ENCODE results near the gene ZNF768.

Gene ZNF768

DNA sequence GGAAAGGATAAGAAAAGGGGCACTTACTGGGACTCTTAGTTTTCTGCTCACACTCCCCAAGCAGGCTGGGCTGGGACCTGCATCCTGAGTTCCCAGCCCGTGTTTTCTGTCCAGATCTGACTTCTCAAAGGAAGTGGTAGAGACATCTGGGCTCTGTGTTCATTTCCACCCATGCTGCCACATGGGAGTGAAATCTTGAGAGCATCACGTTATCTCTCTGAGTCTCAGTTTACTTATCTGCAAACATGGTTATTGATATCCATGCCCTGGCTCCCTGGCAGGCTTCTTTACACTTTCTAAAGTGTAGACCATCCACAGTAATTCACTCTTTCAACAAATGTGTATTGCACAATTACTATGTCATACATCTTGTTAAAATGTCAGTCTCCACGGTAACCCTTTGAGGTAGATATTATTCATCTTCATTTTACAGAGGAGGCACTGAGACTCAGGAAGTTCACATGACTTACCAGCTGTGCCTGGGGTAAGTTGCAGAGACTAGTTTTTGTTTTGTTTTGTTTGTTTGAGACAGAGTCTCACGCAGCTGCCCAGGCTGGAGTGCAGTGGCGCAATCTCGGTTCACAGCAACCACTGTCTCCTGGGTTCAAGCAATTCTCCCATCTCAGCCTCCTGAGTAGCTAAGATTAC is 41.7 kb upstream of the ZNF768 start:
- DNase-seq (ENCODE audit: low spot score) = peak; percentile 73
- no peak for TF ChIP-seq CTCF (IDR thresholded peaks at IDR 0.05; ENCODE audit: extremely low read depth, missing control alignments)

- DNase-seq (ENCODE audit: low spot score) = peak; percentile 52
- no peak for TF ChIP-seq CTCF (IDR thresholded peaks at IDR 0.05; ENCODE audit: extremely low read depth, missing control alignments)
Observed at GRCh38 chr16:30567160-30567990, 41.0 kb upstream of the ZNF768 start.

- no peak for TF ChIP-seq CTCF (IDR thresholded peaks at IDR 0.05; ENCODE audit: extremely low read depth, missing control alignments)
- no peak for DNase-seq (ENCODE audit: low spot score)
Observed at GRCh38 chr16:30566531-30566930, 40.2 kb upstream of the ZNF768 start.

GRCh38 chr16:30565984-30566383 is 39.6 kb upstream of the ZNF768 start:
- TF ChIP-seq CTCF (IDR thresholded peaks at IDR 0.05; ENCODE audit: extremely low read depth, missing control alignments) = no peak

DNA sequence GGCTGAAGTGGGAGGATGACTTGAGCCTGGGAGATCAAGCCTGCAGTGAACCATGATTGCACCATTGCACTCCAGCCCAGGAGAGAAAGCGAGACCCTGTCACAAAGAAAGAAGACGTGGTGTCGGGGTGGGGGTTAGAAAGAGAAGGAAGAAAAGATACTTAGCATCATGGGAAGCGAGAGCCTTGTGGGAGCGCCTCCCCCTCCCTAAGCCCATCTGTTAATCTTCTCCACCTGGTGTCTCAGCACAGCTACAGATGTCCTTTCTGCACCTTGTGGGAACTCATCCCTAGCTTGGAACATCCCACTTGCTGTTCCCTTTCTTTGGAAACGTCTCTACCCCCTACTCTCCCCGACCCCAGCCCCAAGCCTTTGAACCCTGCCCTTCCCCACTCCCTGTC is 39.2 kb upstream of the ZNF768 start:
- no peak for DNase-seq (ENCODE audit: low spot score)
- no peak for TF ChIP-seq CTCF (IDR thresholded peaks at IDR 0.05; ENCODE audit: extremely low read depth, missing control alignments)

More at GRCh38 chr16:30565984-30566383, 39.6 kb upstream of the ZNF768 start:
- no peak for DNase-seq (ENCODE audit: low spot score)

DNA sequence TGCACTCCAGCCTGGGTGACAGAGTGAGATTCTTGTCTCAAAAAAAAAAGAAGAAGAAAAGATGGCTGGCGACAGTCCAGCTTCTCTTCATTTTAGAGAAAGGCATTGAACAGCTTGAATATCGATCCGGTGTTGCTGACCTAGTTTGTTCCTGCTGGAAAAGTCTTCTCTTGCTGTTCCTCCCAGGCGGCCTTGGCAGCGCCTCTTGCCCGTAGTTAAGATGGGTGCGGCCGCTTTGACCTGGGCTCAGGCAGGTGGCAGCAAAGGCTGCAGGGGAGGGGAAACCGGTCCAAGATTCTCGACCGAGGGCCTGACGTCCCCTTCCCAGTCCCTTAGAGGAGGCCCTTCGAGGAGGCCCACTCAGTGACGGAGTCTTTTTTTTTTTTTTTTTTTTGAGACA is 35.7 kb upstream of the ZNF768 start:
- DNase-seq (ENCODE audit: low spot score) = no peak
- no peak for TF ChIP-seq CTCF (IDR thresholded peaks at IDR 0.05; ENCODE audit: extremely low read depth, missing control alignments)

DNA sequence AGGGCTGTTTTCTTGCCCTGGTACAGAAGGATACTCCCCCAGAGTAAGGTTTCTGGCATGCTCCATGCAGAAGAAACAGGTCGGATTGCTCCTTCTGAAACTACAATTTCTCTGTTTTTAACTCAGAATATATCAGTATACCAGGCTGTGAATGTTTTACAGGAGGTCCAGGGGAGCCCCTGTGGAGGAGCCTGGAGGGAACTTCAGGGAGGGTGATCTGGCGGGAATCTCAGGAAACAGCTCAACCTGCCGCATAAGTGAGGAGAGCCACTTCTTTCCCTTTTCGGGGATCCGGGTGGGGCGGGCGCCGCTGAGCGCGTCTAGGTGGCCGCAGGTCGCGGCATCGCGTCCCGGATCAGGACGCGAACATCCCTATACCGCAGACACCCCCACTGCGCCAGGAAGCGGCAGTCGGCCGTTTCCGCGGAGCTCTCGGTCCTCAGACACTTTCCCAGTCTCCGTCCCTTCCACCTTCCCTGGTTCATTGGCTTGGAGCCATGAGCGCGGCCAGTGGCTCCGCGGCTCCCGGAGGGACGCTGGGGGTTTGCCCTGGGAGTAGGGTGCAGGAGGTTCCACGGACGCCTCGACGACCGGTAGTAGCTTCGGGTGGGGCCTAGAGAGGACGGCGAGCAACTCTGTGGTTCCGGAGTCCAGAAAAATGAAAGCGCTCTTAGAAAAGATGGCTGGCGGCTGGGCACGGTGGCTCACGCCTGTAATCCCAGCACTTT is 34.9 kb upstream of the ZNF768 start:
- DNase-seq (ENCODE audit: low spot score) = peak; percentile 37
- no peak for TF ChIP-seq CTCF (IDR thresholded peaks at IDR 0.05; ENCODE audit: extremely low read depth, missing control alignments)
